Vagina (tissue), 2 donors: ENCODE results near the gene TBC1D7. TPM values are rescaled to one million over a fixed set of nuclear protein-coding genes. Genes with fewer than 3 reads are reported as not detected.

Experiments
- DNase-seq, 2 donors: peaks; one replicate each; pipeline ENCODE4 v3.0.0-alpha.2; 2017; ENCODE audit errors: extremely low spot score in 2 of 2
- H3K27ac ChIP-seq: fragments of 200-600 bp; sonication (generic); one replicate; pipeline ENCODE4 v1.5.1; 2019
- H3K27me3 ChIP-seq: fragments of 200-600 bp; sonication (generic); one replicate; pipeline ENCODE4 v1.5.1; 2019
- H3K36me3 ChIP-seq, 2 donors: fragments of 200-600 bp; sonication (generic); one replicate each; pipeline ENCODE4 v1.5.1; 2017 to 2019
- H3K4me1 ChIP-seq: fragments of 200-600 bp; sonication (generic); one replicate; pipeline ENCODE4 v1.5.1; 2019
- H3K4me3 ChIP-seq, 2 donors: fragments of 200-600 bp; sonication (generic); 1 replicate in 1 of 2; 2 replicates in 1 of 2; pipeline ENCODE4 v1.5.1; 2016 to 2019
- H3K9me3 ChIP-seq: fragments of 200-600 bp; sonication (generic); one replicate; pipeline ENCODE4 v1.5.1; 2019
- CTCF ChIP-seq, 3 experiments: fragments of 450-650 bp in 2 of 3; fragments of 200-600 bp in 1 of 3; sonication (generic) in 1 of 3; IDR thresholded peaks; one replicate each; pipeline ENCODE4 v1.5.1; 2017 to 2019; ENCODE audit warnings: antibody characterized with exemption in 3 of 3, mild to moderate bottlenecking in 2 of 3, moderate library complexity in 2 of 3
- POLR2A ChIP-seq, 2 donors: fragments of 450-650 bp; IDR thresholded peaks; one replicate each; pipeline ENCODE4 v1.6.1; 2017; ENCODE audit warnings: antibody characterized with exemption in 2 of 2, mild to moderate bottlenecking in 2 of 2, moderate library complexity in 2 of 2
- POLR2AphosphoS5 ChIP-seq, 2 donors: sonication (generic); formaldehyde crosslinking; IDR thresholded peaks; one replicate each; pipeline ENCODE4 v1.9.0; 2017; ENCODE audit warnings: antibody characterized with exemption in 2 of 2, mild to moderate bottlenecking in 2 of 2, low read depth in 1 of 2; ENCODE audit not compliant: insufficient read depth in 1 of 2
- intact Hi-C: fragments of 100-400 bp; cut with DNase I; formaldehyde crosslinking; loops from one replicate; pipeline ENCODE4 v1.15.1; 2023
- total RNA-seq: library from RNA; depleted of rRNA; stranded (reverse); fragments of >200 nt; gene quantifications from one replicate; pipeline ENCODE4 v1.2.3, GENCODE V29; 2016

TBC1D7 gene
- total RNA-seq, 1 donor from 2014 or later: 13.0 TPM

GRCh38 chr6:13368731-13369115 lies 40.4 kb upstream of the TBC1D7 start:
- TF ChIP-seq CTCF (IDR thresholded peaks at IDR 0.05) (no peak), POLR2A (IDR thresholded peaks at IDR 0.05) (no peak), POLR2AphosphoS5 (IDR thresholded peaks at IDR 0.05; ENCODE audit: insufficient read depth in 1 of 2, low read depth in 1 of 2) (no peak)
- Histone ChIP-seq H3K27ac (no peak overlapping the region), H3K27me3 (no peaks in the 10 kb centered on the region), H3K9me3 (no peaks in the 10 kb centered on the region), H3K4me3 (no peak overlapping the region), H3K4me1 (peaks cover 45% of the 10 kb centered on the region), H3K36me3 (peaks cover 0 to 8% of the 10 kb centered on the region in 2 donors)
- intact Hi-C loops: loop anchor here (1.0 kb wide), 1 partner anchor 17 kb away; no protein-coding TSS in a partner anchor
- DNase-seq: no peak

GRCh38 chr6:13368079-13368730 lies 39.9 kb upstream of the TBC1D7 start:
- Histone ChIP-seq H3K36me3 (peaks cover 0 to 8% of the 10 kb centered on the region in 2 donors), H3K4me1 (peaks cover 45% of the 10 kb centered on the region), H3K9me3 (no peaks in the 10 kb centered on the region), H3K27me3 (no peaks in the 10 kb centered on the region), H3K27ac (no peak overlapping the region), H3K4me3 (no peak overlapping the region)
- no peak for DNase-seq
- intact Hi-C loops: no loop called here
- no peak for TF ChIP-seq POLR2AphosphoS5 (IDR thresholded peaks at IDR 0.05; ENCODE audit: insufficient read depth in 1 of 2, low read depth in 1 of 2)
- no peak for TF ChIP-seq POLR2A (IDR thresholded peaks at IDR 0.05)
- TF ChIP-seq CTCF (IDR thresholded peaks at IDR 0.05): no peak

GRCh38 chr6:13367396-13367795 lies 39.1 kb upstream of the TBC1D7 start:
- no peaks in the 10 kb centered on the region for H3K9me3 ChIP-seq
- intact Hi-C loops: no loop called here

GRCh38 chr6:13365320-13365719 lies 37.0 kb upstream of the TBC1D7 start:
- no peak for DNase-seq
- H3K27me3 ChIP-seq: no peaks in the 10 kb centered on the region
- no peak overlapping the region for H3K4me3 ChIP-seq
- no peaks in the 10 kb centered on the region for H3K9me3 ChIP-seq
- intact Hi-C loops: no loop called here
- TF ChIP-seq POLR2A (IDR thresholded peaks at IDR 0.05) (no peak), POLR2AphosphoS5 (IDR thresholded peaks at IDR 0.05; ENCODE audit: insufficient read depth in 1 of 2, low read depth in 1 of 2) (no peak), CTCF (IDR thresholded peaks at IDR 0.05) (no peak)
- H3K36me3 ChIP-seq: peaks cover 0 to 8% of the 10 kb centered on the region in 2 donors
- H3K4me1 ChIP-seq: peaks cover 24% of the 10 kb centered on the region
- no peak overlapping the region for H3K27ac ChIP-seq

More at GRCh38 chr6:13367396-13367795, 39.1 kb upstream of the TBC1D7 start:
- Histone ChIP-seq H3K27ac (no peak overlapping the region), H3K4me1 (peaks cover 45% of the 10 kb centered on the region), H3K36me3 (peaks cover 0 to 8% of the 10 kb centered on the region in 2 donors), H3K27me3 (no peaks in the 10 kb centered on the region), H3K4me3 (no peak overlapping the region)
- no peak for DNase-seq
- TF ChIP-seq POLR2AphosphoS5 (IDR thresholded peaks at IDR 0.05; ENCODE audit: insufficient read depth in 1 of 2, low read depth in 1 of 2) (no peak), POLR2A (IDR thresholded peaks at IDR 0.05) (no peak), CTCF (IDR thresholded peaks at IDR 0.05) (no peak)

- Histone ChIP-seq H3K4me3 (no peak overlapping the region), H3K27ac (no peak overlapping the region), H3K36me3 (peaks cover 0 to 8% of the 10 kb centered on the region in 2 donors), H3K27me3 (no peaks in the 10 kb centered on the region), H3K9me3 (no peaks in the 10 kb centered on the region), H3K4me1 (peaks cover 21% of the 10 kb centered on the region)
- intact Hi-C loops: no loop called here
- no peak for DNase-seq
- TF ChIP-seq CTCF (IDR thresholded peaks at IDR 0.05) (no peak), POLR2AphosphoS5 (IDR thresholded peaks at IDR 0.05; ENCODE audit: insufficient read depth in 1 of 2, low read depth in 1 of 2) (no peak), POLR2A (IDR thresholded peaks at IDR 0.05) (no peak)
These were observed 36.5 kb upstream of the TBC1D7 start for GRCh38 chr6:13364842-13365241.
